GM19467 (cell line): ENCODE data around the gene SLC12A7.
"Not testable (repeated sequence)": the region's sequence is repeated elsewhere in the genome, so short reads cannot be mapped to it uniquely, and the experiment has no call there.

ENCODE experiments used
- ATAC-seq: cut with Tn5 transposase; IDR thresholded peaks from one replicate; pipeline ENCODE4 v1.9.1; 2021; ENCODE audit warnings: mild to moderate bottlenecking, moderate library complexity; ENCODE audit not compliant: unreplicated experiment

The SLC12A7 gene

DNA sequence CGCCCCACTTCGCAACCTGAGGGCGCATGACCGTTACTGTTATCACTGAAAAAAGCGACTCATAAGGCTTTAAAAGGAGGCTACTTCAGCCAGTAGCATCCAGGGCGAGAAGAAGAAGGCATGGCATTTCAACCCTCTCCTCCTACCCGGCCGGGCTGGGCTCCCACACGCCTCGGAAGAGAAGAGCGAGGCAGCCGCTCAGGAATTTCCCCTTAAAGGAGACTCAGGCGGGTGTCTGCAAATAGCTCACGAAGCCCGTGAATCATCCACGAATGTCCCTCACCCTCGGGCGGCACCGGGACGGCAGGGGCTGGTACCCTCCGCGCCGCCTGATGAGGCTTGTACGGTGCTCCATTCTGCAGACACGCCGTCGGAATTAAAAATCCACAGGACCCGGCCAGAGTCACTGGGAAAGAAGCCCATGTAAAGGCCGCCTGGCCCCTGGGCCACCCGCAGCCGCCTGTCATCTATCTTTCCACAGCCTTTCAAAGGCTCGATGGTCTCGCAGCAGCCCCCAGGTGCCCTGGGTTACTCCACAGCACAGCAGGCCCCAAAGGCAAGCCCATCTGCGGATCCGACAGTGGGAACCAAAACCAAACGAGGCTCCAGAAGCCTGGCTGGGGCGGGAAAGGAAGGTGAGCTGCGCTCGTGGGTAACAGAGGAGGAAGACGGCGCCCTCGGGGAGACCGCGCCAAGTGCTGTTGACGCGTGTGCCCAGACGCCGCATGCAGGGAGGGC is 11.8 kb downstream of the SLC12A7 start:
- ATAC-seq, result no peak

GRCh38 chr5:1098986-1099597 is 12.8 kb downstream of the SLC12A7 start:
- no peak for ATAC-seq

DNA sequence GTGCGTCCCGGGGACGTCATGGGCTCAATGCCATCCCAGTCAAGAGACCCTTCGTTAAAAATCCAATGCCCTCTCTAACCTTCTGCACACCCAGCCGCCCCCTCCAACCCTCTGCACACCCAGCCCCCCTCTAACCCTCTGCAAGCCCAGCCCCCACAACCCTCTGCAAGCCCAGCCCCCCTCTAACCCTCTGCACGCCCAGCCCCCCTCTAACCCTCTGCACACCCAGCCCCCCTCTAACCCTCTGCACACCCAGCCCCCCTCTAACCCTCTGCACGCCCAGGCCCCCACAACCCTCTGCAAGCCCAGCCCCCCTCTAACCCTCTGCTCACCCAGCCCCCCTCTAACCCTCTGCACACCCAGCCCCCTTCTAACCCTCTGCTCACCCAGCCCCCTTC is 13.9 kb downstream of the SLC12A7 start:
- ATAC-seq, result not testable (repeated sequence)

- ATAC-seq, result no peak
Observed at GRCh38 chr5:1097381-1097987, 14.4 kb downstream of the SLC12A7 start.

DNA sequence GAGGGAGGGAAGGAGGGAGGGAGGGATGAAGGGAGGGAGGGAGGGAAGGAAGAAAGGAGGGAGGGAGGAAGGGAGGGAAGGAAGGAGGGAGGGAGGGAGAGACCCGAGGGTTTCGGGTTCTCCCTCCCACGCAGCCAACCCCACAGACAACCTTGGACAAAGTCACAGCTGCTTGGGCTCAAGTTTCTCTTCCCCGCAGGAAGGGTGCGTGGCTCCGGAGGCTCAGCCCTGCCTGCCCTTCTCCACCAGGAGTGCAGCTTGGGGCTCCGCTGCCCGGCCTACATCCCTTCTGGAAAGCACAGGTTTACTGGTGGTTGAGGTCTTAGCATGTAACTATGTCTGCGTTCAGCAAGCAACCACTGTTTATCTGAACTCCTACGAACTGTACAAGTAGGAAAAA is 15.0 kb downstream of the SLC12A7 start:
- no peak for ATAC-seq

GRCh38 chr5:1095990-1096363 is 15.9 kb downstream of the SLC12A7 start:
- no peak for ATAC-seq

DNA sequence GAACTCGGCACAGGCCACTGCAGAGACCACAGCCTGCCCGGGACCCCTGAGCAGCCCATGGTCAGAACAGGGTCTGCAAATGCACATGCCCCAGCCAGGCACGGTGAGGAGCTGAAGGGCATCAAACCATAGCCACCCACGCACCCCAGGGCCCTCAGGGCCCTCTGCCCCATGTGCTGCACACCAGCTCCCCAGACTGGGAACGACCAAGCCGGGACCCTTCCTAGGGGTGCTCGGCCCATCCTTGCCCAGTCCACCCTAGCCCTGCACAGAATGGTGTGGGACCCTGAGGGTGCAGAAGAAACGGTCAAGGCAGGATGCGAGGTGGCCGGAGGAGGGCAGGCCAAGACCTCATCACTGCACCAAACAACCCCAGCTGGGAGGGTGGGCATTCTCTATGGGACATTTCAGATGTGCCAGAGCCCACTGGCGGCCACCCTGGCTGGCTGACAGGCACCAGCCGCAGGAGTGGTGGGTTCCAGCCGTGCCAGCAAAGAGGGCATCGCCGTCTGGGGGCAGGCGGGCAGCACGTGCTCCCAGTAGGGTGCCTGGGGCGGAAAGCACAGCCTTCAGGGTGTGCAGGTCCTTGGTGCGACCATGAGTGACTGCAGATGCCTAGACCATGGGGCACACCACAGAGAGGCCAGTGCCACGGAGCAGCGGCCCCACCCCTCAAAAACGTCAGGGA is 16.4 kb downstream of the SLC12A7 start:
- no peak for ATAC-seq

DNA sequence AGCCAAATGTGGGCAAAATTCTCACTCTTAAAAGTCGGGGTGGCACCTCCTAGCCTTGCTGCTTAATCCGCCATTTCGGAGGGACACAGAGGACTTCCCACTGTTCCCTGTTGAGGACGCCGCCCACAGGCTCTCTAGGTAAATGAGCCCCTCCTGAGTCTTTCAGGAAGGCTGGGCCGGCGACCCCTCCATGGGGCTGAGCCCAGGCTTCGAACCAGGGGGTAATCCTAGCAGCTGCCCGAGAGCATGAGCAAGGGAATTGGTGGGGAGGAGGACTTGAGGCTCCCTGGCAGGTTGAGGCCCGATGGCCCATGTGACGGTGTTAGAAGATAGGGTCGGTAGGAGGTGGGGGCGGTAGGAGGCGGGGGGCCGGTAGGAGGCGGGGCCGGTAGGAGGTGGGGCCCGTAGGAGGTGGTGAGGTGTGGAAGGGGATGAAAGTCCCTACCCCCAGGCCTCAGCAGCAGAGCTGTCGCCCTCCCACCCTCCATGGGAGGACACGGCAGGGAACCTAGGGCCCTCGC is 17.1 kb downstream of the SLC12A7 start:
- ATAC-seq, result no peak

- ATAC-seq, result no peak
Observed at GRCh38 chr5:1093361-1093760, 18.5 kb downstream of the SLC12A7 start.

- ATAC-seq, result no peak
Observed at GRCh38 chr5:1092122-1092521, 19.7 kb downstream of the SLC12A7 start.

GRCh38 chr5:1091632-1092031 is 20.2 kb downstream of the SLC12A7 start:
- no peak for ATAC-seq

GRCh38 chr5:1090538-1090937 is 21.3 kb downstream of the SLC12A7 start:
- no peak for ATAC-seq

- ATAC-seq, result no peak
Observed at GRCh38 chr5:1089621-1090040, 22.2 kb downstream of the SLC12A7 start.

GRCh38 chr5:1089146-1089545 is 22.7 kb downstream of the SLC12A7 start:
- no peak for ATAC-seq

GRCh38 chr5:1088726-1089125 is 23.1 kb downstream of the SLC12A7 start:
- ATAC-seq, result no peak

- no peak for ATAC-seq
Observed at GRCh38 chr5:1088031-1088430, 23.8 kb downstream of the SLC12A7 start.

- no peak for ATAC-seq
Observed at GRCh38 chr5:1087428-1087827, 24.4 kb downstream of the SLC12A7 start.

DNA sequence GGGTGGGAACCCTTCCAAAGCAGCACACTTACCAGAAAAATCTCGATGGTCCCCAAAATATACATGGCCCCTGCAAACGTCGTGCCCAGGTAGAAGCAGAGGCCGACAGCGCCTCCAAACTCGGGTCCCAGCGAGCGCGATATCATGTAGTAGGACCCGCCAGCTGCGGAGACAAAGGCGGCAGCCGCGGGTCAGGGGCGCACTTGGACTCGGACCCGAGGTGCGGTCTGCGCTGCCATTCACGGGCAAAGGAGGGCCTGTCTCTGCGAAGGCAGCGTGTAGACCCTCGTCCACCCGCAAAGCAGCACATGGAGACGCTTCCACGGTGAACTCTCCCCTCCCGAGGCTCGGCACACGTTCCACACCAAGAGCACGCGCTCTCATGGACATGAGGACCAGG is 25.0 kb downstream of the SLC12A7 start:
- no peak for ATAC-seq

DNA sequence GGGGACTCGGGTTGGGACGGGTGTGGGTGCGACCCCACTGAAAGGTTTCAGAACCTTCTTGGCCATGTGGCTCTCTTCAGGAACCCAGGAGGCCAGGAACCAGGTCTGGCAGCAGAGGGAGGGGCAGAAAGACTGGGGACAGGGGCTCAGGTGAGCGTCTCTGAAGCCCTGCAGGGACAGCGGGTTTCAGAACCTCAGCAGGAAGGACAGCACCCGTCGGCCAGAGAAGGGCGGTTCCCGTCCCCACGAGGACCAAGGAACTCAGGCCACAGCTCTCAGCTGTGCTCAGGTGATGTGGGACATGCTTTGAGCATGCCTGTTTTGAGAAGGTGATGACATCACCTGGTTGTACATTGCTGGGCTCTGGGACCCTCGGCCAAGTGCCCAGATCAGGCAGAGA is 25.7 kb downstream of the SLC12A7 start:
- no peak for ATAC-seq

GRCh38 chr5:1085391-1085790 is 26.5 kb downstream of the SLC12A7 start:
- no peak for ATAC-seq

GRCh38 chr5:1083823-1084605 is 27.8 kb downstream of the SLC12A7 start:
- no peak for ATAC-seq
